GM18909 (cell line): ENCODE data around the gene HDAC4.

Experiments
- ATAC-seq: cut with Tn5 transposase; IDR thresholded peaks from one replicate; pipeline ENCODE4 v1.9.1; 2021; ENCODE audit warnings: mild to moderate bottlenecking; ENCODE audit not compliant: unreplicated experiment, poor library complexity

The HDAC4 gene

GRCh38 chr2:239262484-239263230, 138.2 kb downstream of the HDAC4 start:
- no peak for ATAC-seq

GRCh38 chr2:239261796-239262483, 138.9 kb downstream of the HDAC4 start:
- ATAC-seq = no peak

GRCh38 chr2:239261356-239261755, 139.5 kb downstream of the HDAC4 start:
- ATAC-seq = no peak

GRCh38 chr2:239260546-239261327, 140.1 kb downstream of the HDAC4 start:
- no peak for ATAC-seq

- ATAC-seq = peak; percentile 63
Observed at GRCh38 chr2:239259603-239260298, 141.1 kb downstream of the HDAC4 start.

- peak; percentile 77 for ATAC-seq
Observed at GRCh38 chr2:239259173-239259572, 141.6 kb downstream of the HDAC4 start.

GRCh38 chr2:239258248-239258647, 142.6 kb downstream of the HDAC4 start:
- no peak for ATAC-seq

GRCh38 chr2:239257511-239257937, 143.3 kb downstream of the HDAC4 start:
- ATAC-seq = no peak

GRCh38 chr2:239256350-239256743, 144.5 kb downstream of the HDAC4 start:
- ATAC-seq = no peak

GRCh38 chr2:239255628-239256349, 145.0 kb downstream of the HDAC4 start:
- ATAC-seq = no peak

GRCh38 chr2:239255218-239255617, 145.6 kb downstream of the HDAC4 start:
- ATAC-seq = no peak

- no peak for ATAC-seq
Observed at GRCh38 chr2:239253701-239254436, 147.0 kb downstream of the HDAC4 start.

GRCh38 chr2:239253264-239253663, 147.6 kb downstream of the HDAC4 start:
- ATAC-seq = no peak

- ATAC-seq = no peak
Observed at GRCh38 chr2:239252801-239253200, 148.0 kb downstream of the HDAC4 start.

GRCh38 chr2:239252393-239252792, 148.4 kb downstream of the HDAC4 start:
- no peak for ATAC-seq

GRCh38 chr2:239251971-239252370, 148.8 kb downstream of the HDAC4 start:
- no peak for ATAC-seq

GRCh38 chr2:239250216-239251081, 150.4 kb downstream of the HDAC4 start:
- no peak for ATAC-seq

GRCh38 chr2:239249776-239250175, 151.0 kb downstream of the HDAC4 start:
- no peak for ATAC-seq
